Fibroblast of skin of right quadriceps (primary cell): Measurements from ENCODE around the gene DOK7.
"Not testable (repeated sequence)": the region's sequence is repeated elsewhere in the genome, so short reads cannot be mapped to it uniquely, and the experiment has no call there.

Source experiments
- DNase-seq: peaks from one replicate; pipeline ENCODE4 v3.0.0-alpha.2; 2013

The DOK7 gene

DNA sequence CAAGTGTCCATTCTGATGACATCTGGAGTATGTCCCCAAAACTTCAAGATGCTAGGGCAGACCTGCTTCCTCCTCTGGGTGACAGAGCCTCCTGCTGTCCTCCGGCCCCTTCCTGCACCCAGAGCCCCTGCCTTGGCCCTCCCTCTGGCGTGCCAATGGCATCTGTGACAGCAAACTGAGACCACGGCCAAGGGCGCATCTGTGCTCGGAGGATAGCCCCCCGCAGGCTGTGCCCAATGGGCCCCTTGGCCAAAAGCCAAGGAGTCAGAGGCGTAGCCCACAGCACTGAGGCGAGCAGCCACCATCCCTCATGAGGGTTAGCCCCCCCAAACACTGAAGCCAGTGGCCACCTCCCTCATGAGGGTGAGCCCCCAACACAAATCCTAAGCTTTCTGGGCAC is 61.2 kb downstream of the DOK7 start:
- DNase-seq, result no peak

DNA sequence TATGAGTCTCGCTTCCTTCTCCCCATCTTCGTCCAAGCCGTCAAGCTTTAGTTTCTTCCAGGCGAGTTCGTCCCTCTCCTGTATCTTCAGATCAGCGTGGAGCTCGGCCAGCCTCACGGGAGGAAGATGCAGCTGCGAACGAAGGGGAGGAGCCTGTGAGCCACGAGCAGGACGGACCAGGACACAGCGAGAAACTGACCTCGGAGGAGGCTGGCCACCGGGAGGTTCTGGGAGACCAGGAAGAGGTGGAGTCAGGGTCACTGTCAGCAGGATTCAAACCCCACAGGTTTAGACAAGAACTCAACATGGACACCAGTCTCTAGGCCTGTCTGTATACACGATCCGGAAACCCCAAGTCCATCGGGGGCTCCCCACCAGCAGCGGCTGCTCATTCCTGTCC is 61.8 kb downstream of the DOK7 start:
- DNase-seq, result no peak

DNA sequence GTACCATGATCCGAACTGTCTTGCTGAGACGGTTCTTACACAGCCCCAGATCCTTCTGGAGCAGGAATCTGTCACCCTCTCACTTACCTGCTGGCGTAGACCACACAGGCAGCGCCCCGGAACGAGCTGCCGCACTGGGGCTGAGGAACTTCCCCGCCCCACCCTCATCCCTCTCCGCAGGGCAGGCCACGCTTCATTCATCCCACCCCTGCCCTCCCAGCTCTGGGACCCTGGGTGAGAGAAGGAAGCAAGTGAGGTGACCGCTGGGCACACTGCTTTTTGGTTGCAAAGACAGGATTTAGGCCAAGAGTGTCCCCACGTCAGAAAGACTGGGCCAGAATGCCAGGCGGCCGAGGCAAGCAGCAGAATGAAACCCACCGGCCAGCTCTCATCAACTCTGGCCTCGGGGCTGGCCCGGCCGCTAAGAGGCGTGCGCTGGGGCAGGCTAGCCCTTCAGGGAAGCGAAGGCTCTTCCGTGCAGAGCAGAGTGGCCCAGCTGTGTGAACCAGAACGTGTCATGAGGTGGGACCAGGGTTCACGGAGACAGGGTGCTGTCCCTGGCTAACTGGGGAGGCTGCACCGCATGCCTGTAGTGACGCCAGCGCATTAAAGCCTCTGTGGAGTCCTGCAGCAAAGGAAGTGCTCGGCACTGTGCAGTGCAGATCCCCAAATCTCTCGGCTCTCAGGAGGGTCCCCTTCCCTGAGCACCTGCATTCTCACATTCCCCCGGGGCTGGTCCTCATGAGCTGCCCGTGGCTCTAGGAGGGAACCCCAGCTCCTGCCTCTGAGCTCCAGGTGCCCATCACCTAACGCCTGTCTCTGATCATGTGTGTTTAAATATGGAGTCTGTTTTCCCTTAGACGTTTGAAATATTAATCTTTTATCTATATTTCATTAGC is 62.7 kb downstream of the DOK7 start:
- no peak for DNase-seq

DNA sequence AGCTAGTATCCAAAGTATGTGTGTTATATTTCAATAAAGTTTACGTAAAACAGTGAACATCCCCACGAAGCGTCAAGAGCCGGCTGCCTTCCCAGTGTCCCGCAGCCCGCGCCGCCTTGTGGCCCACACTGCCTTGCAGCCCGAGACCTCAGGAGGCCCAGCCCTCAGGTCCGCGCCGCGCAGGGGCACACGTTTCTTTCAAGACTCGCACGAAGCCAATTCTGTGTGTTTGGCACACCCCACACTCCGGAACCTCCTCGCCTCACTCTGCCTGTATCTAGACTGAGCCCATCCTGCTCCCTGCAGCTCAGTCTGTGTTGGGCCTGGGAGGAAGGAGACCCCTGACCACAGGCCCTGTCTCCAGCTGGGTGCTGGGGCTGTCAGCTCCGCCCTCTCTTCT is 63.4 kb downstream of the DOK7 start:
- DNase-seq, result no peak

DNA sequence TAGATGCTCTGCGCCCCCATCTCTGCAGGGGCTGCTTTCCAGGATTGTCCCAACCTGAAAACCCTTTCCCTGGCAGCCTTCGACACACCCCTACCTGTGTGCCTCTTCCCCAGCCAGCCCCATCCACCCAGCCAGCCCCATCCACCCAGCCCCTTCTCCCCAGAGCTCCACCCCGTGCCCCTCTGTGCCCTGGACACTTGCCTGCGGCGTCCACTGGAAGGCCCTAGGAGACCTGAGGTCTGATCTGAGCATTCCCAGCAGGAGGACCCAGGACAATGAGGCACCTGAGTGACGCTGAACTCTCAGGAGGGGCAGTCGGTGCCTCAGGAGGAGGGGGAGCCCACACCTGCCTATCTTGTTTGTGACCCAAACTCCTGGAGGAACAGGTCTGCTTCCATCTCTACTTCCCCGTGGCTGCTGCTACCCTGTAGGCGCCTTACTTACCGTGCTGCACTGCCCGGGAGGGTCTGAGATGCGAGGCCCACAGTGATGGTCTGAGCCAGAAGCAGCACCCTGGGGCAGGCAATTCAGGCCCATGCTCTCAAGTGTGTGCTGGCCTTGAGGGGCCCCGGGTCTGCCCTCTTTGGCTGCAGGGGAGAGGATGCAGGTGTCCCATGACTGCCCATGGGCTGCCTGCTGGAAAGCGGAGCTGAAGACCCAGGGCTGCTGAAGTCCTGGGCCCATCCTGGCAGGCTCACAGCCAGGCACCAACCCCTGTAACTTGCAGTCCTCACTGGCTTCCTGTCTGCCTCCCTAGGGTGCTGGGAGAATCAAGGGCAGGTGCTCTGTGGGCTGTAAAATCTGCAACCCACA is 64.2 kb downstream of the DOK7 start:
- DNase-seq, result no peak

DNA sequence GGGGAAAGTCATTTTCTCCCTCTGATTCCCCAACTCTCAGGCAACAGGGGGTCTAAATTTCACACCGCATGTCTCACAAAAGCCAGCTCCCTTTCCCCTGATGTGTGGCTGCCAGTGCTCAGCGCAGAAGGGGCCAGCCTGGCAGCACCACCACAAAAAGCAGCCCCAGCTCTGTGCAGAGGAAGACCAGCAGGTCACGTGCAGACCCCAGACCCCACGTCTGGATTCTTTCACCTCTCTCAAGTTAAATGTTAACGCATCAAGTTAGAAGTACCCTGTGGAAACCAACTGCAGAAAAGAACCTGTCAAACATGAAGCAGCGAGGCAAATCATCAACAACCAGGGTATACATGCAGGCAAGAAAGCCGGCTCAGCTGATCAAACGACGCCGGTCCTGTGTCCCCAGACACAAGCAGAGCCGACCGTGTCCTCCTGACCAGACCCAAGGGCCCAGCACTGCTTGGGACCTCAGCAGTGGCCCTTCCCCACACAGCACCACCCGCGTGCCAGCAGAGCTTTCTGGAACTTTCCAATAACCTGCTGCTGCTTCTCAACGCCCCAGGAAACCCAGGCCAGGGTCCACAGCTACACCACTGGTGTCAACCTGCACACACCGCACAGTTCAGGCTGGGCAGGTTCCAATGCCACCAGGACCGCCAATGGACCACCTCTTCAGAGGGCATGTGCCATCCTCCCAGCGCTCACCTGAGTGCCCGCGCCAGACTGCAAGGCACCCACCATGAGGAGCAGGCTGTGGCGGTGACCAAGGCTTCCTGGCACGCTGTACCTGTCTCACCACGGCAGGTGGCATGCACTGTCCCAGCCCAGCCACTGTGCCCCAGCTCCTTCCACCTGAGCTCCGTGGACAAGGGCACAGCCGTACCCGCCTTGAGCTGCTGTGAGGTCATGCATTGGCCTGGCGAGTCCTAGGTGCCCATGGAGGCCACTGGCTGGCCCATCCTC is 65.1 kb downstream of the DOK7 start:
- no peak for DNase-seq

DNA sequence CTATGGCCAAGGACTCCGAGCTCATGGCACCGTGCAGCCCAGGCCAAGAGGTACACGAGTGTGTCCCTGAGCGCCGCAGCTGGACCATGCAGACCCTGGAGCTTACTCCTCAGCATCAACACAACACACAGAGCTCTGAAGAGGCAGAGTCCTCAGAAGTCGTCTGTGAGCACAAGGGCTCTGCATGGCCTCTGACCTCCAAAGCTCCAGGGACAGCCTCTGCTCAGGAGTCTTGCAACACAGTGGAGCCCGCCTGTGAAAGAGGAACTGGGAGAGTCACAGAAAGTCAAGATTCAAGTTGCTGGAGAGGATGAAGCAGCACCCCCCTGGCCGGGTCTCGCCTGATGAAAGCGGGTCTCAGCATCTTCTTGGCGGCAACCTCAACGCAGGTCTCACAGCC is 66.3 kb downstream of the DOK7 start:
- DNase-seq, result no peak

DNA sequence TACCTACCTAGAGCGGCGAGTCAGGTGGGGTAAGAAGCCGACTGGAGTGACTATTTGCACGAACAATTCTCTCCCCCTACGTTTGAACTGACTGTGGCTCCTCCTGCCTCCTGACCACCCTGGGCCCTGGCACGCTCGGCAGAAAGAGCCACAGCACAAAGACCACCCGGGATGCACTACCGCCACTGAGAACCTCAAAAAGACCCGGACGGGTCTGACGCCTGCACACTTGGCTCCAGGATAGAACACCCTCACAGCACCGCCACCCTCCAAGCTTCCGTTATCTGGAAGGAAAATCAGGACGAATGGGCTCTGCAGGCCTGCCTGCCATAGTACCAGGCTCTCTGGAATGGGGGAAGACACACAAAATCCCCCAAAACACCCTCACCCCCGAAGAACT is 66.9 kb downstream of the DOK7 start:
- no peak for DNase-seq

DNA sequence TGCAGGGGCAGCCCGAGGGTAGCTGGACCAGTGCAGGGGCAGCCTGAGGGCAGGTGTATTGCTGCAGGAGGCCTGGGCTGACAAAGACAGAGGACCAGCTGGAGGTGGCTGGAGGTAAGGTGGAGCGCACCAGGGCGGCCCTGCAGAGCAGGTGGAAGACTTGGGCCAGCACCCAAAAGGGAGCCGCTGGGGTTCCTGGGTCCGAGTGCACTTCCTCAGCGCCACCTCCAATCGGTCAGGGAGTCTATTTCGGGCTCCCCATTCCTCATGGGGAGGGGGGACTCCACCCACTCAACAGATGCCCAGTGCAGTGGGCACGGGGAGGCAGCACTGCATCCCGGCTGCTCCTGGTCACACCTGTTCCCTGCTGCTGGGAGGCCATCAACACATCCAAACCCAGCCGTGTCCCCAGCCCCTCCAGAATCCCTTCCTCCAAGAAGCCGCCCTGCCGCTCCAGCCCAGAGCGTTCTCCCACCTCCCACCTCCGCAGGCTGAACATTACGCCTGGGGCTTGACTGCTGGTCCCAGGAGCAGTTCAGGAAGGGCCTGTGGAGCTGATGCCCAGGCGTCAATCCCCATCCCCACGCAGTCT is 67.7 kb downstream of the DOK7 start:
- DNase-seq, result no peak

DNA sequence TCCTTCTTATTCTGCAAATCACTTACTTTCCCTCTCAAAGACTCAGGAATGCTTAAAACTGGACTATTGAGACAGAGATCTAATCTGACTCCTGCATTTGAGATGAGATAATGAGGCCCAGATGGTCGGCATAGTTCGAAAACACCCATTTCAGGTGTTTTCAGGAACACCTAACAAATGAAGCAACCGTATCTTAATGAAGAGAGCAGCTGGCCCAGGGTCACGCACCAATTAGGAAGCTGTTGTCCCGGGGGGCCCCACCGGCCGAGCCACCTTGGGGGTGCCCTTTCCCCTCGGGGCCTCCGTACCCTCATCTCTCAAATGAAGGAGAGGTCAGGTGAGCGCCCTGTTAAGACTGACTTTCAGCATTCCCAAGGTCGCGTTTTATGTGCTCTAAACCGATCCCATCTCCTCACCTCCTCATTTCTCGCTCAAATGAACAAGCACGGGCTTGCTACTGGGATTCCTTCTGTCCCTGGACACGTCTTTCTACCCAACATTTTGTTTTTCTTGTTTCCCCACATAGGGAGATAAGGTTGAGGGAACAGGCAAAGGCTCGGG is 68.3 kb downstream of the DOK7 start:
- no peak for DNase-seq

DNA sequence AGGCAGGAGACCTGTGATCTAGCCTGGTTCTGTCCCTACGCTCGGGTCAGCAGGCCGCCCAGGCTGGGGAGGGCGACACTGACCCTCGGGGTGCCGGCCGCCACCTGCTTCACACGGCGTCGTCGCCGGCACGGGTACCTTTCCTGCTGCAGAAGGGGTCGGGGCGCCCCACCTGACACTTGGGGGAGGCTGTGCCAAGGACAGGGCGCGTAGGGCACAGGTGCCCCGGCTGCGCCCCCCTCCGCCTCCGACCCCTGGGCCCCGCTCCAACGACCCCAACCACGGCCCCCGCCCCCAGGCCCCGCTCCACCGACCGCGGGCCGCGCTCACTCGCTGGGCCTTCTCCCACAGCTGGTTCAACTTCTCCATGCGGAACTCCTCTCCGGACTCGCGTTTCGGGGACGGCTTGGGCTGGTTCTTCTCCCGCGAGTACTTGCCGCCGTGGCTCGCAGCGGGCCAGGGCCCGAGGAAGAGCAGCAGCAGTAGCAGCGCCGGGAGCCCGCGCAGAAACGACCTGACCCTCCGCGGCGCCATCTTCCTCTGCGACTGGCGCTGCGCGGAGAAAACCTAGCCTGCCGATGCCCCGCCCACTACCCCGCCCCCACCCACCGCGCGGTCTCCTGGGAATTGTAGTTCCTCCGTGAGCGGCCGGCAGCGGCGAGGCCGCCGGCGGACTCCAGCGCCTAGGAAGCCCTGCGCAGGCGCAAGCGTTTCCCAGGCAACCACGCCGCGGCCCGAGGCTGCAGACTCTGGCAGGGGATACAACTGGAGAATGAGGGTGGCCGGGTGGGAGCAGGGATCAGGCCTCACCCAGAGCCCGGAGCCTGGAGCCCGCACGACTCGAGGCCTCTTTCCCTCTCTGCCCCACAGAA is 69.0 kb downstream of the DOK7 start, which contains the start of gene LRPAP1:
TSS of gene LRPAP1 (minus strand) at position 544 of the 872 bp plus-strand sequence. CDS start at position 534, 10 bp downstream.
- DNase-seq, result peak; percentile 87

DNA sequence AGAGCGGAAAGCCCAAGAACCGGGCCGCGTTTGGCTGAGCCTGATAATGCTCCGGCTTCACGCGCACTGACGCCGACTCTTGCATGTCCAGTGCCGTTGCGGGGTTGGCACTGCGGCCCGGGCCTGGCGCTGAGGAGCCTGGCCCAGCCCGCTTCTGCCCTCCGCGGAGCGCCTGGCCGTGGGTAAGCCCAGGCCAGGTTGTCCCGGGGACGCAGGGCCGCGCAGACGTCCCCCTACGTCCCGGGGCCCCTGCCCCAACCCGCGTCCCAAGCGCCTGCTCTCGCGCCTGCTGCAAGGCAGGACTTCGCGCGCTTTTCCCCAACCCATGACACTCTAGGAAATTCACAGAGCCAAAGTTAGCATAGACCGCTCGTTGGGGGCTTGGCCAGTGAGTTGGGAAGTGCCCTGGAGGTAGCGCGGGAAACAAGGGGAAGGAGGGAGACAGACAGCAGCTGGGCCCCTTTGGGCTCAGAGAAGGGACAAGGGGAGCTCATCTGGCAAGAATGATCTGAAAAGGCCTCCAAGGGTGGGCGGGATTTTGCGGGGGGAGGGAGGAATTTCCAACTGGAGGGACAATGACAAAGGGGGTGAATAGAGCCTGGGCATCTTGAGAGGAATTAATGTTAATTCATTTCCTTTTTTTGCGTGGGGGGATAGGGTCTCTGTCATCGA is 69.8 kb downstream of the DOK7 start:
- DNase-seq, result no peak

DNA sequence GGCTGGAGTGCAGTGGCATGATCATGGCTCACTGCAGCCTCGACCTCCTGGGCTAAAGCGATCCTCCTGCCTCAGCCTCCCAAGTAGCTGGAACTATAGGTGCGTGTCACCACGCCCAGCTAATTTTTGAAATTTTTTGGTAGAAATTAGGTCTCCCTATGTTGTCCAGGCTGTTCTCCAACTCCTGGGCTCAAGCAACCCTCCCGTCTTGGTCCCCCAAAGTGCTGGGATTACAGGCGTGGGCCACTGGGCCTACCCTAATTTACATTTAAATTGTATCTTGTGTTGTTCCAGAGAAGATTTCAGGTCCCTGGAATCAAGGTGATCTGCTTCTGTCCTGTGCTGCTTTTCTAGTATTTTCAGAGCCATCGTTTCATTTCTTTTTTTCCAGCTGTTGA is 70.3 kb downstream of the DOK7 start:
- no peak for DNase-seq

DNA sequence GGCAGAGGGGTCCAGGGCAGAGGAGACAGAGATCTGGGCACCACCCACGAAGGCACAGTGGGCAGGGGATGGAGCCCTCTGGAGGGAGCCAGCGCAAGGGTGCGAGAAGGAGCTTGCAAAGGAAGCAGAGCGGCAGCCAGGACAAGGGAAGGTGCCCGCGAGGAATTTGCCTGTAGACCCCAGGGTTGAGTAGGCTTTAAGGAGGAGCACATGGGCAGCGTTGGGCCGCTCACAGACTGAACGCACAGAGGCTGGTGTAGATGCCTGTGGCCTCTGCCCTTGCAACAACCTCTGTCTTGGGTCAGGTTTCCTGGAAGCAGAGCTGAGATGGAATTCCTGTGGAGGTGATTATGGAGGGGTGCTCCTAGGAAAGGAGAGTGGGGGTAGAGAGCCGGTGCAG is 72.7 kb downstream of the DOK7 start:
- DNase-seq, result not testable (repeated sequence)

DNA sequence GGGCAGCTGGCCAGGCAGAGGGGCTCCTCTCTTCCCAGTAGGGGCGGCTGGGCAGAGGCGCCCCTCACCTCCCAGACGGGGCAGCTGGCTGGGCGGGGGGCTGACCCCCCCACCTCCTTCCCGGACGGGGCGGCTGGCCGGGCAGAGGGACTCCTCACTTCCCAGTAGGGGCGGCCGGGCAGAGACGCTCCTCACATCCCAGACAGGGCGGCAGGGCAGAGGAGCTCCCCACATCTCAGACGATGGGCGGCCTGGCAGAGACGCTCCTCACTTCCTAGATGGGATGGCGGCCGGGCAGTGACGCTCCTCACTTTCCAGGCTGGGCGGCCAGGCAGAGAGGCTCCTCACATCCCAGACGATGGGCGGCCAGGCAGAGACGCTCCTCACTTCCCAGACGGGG is 75.8 kb downstream of the DOK7 start:
- not testable (repeated sequence) for DNase-seq

DNA sequence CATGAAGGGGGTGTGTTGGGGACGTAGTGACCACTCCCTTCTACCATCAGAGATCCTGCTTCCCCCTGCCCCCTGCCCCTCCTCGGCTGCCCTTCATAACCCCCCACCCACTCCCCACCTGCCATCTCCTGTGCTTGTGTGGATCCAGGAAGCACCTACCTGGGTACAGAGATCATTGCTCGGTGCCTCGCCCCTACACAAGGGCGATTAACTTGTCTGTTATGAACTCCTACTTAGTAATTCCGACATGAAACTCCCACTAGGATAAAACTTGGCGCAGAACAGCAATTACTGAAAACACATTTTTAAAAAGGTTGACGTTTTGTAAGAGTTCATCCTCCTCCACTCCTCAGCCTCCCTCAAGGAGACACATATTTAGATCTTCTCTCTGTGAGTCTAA is 80.3 kb downstream of the DOK7 start:
- not testable (repeated sequence) for DNase-seq
